Esophagus muscularis mucosa (tissue), 4 donors: ENCODE results near the gene KRTAP29-1.
"Not testable (repeated sequence)": the region's sequence is repeated elsewhere in the genome, so short reads cannot be mapped to it uniquely, and the experiment has no call there.

Experiments used
- CTCF ChIP-seq, 3 experiments: fragments of 200-600 bp in 2 of 3; fragments of 450-650 bp in 1 of 3; sonication (generic) in 2 of 3; IDR thresholded peaks; one replicate each; pipeline ENCODE4 v1.5.1; 2017 to 2019; ENCODE audit warnings: antibody characterized with exemption in 3 of 3, mild to moderate bottlenecking in 2 of 3, moderate library complexity in 1 of 3
- EP300 ChIP-seq: sonication (generic); formaldehyde crosslinking; IDR thresholded peaks from one replicate; pipeline ENCODE4 v1.6.1; 2017; ENCODE audit warnings: antibody characterized with exemption
- POLR2A ChIP-seq: fragments of 450-650 bp; IDR thresholded peaks from one replicate; pipeline ENCODE4 v1.6.1; 2017; ENCODE audit warnings: antibody characterized with exemption, moderate library complexity, mild to moderate bottlenecking, low read depth

- TF ChIP-seq CTCF (IDR thresholded peaks at IDR 0.05); POLR2A; EP300: not testable (repeated sequence)
Observed at GRCh38 chr17:41271323-41271722, 31.3 kb downstream of the KRTAP29-1 start.
